Measurements from ENCODE around the gene KLHDC2.
"Not testable (repeated sequence)": the region's sequence is repeated elsewhere in the genome, so short reads cannot be mapped to it uniquely, and the experiment has no call there.

KLHDC2 gene

GRCh38 chr14:49767571-49768300, at the start of gene KLHDC2:
Gene KLHDC2 (plus strand): TSS chr14:49768153. CDS start chr14:49768469, 316 bp downstream.
- peak; percentile 82 for DNase-seq

GRCh38 chr14:49720744-49721143, 47.2 kb upstream of the KLHDC2 start:
- no peak for DNase-seq

DNA sequence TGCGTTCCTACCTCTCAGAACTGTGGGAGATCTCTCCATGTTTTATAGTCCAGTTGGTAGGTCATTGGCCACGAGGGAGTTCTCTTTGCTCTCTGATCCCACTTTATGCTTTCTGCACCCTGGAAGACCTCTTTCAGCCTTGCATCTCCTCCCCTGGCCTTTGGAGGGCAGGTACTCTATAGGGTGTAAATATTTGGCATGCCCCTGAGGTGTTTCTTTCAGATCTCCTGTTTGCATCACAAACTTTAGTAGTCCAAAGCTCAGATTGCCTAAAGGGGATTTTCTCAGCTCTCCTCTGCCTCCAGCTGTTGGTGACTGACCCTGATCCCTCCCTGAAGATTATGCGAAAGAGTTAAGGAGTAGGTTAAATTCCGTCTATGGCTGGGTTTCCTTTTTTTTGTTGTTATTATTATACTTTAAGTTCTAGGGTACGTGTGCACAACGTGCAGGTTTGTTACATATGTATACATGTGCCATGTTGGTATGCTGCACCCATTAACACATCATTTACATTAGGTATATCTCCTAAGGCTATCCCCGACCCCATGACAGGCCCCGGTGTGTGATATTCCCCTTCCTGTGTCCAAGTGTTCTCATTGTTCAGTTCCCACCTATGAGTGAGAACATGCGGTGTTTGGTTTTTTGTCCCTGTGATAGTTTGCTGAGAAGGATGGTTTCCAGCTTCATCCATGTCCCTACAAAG, 46.1 kb upstream of the KLHDC2 start:
- not testable (repeated sequence) for DNase-seq

DNA sequence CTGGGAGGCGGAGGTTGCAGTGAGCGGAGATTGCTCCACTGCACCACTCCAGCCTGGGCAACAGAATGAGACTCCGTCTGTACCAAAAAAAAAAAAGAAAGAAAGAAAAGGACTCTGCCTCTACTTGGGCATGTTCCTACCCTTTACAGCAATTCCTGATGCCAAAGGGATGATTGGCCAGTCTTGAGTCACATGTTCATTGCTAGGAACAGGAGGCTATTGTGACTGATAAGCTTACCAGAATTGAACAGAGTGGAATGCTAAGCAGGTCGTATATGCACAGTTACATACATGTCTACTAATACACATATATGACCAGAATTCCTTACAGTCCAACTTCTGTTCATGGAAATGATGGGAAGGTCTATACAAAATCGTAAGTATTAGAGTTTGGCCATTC, 40.8 kb upstream of the KLHDC2 start:
- DNase-seq, result no peak

GRCh38 chr14:49732896-49733295, 35.1 kb upstream of the KLHDC2 start:
- no peak for DNase-seq

- DNase-seq, result no peak
Observed at GRCh38 chr14:49733836-49734235, 34.1 kb upstream of the KLHDC2 start.

- DNase-seq, result not testable (repeated sequence)
Observed at GRCh38 chr14:49735669-49736068, 32.3 kb upstream of the KLHDC2 start.

DNA sequence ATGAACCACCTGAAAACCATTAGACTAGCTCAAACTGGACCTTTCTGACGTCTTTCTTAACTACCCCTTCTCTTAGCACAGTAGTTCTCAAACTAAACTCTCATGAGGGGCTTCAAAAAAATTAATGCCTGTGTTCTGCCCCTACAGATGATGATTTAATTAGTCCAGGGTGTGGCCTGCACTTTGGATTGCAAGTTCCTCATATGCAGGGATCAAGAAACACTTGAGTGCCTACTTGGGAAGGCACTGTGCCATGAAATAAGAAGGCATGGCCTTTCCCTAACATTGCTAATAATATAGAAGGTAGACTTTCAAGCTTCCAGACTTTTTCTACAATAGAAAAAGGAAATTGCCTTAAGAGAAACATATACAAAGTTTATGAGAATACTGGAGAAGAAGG, 22.8 kb upstream of the KLHDC2 start:
- DNase-seq, result no peak

DNA sequence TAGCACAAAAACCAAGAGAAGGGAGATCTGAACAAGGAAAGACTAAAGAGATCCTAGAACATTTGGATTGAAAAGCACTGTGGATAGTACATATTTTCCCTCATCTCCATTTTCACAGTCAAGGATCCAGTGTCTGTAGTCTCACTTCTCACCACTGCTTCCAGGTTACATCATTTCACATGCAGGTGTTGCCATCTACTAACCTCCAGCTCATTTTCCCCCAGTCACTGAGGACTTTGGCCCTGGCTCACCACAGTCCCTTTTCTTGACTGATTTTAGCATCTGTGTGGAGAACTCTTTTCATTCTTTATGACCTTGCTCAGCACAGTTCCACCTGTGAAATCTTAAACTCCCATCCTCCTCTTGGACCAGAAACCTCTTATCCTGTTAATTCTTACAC, 21.5 kb upstream of the KLHDC2 start:
- DNase-seq, result not testable (repeated sequence)

- no peak for DNase-seq
Observed at GRCh38 chr14:49754570-49755097, 13.3 kb upstream of the KLHDC2 start.

- DNase-seq, result no peak
Observed at GRCh38 chr14:49755378-49755777, 12.6 kb upstream of the KLHDC2 start.

- DNase-seq, result no peak
Observed at GRCh38 chr14:49761839-49762551, 6.0 kb upstream of the KLHDC2 start.

DNA sequence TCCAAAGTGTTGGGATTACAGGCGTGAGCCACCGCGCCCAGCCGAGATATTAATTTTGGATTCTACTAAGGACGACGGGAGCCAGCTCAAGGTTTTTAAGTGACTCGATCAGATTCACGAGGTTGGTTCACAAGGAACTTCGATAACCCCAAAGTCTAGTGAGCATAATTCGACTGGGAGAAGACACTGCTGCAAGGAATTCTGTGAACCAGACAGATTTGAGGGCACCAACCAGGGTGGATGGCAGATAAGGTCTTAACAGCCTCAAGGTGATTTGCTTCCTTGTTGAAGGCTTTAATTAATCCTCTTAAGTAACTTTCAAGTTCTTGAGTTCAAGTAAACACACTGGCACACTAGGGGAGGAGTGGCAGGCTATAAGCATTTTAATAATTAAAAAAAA, 1.1 kb upstream of the KLHDC2 start:
- no peak for DNase-seq

DNA sequence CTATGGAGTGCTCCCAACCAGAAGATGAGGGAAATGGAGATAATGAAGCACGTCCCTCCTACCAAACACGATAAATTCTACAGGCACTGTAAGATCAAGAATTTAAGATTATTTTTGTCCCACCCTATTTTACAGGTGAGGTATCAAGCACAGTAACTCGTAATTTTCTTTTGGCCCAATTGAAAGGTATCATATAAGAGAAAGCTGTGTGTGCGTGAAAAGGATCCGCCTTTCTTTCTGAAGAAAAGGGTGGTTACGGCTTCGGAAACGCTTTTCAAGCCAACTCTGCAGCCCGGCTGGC, 733 bp upstream of the KLHDC2 start:
- DNase-seq, result no peak

DNA sequence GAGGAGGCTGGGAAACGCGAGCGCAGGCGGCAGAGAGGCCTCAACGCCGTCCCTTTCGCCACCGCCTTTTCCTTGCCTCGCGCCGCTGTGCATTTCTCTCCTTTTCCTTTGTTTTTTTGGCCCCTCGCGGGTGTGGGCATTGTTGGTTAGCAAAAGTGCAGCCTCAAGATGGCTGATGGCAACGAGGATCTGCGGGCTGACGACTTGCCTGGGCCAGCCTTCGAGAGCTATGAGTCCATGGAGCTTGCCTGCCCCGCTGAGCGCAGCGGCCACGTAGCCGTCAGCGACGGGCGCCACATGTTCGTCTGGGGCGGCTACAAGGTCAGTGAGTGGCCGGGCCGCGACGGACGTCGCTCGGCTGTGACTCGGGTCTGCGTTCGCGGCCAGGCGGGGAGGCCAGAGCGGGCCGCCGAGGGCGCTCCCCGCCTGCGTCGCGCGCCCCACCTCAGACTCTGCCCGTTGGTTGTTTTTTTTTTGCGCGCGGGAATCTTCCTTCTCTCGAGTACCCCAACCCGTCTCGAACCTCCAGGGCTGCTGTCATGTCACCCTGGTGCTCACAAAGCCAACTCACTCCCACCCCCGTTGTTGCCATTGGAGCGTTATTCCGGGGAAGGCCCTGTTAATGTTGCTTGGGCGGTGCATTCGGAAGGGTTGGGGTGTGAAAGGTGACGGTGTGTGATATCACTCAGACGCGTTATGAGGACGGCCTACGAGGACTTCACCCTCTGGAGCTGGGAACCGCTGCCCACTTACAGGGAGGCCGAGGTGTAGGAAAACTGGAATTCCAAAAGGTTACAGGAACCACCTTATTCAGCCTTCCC, 558 bp downstream of the KLHDC2 start:
- DNase-seq, result peak; percentile 28

DNA sequence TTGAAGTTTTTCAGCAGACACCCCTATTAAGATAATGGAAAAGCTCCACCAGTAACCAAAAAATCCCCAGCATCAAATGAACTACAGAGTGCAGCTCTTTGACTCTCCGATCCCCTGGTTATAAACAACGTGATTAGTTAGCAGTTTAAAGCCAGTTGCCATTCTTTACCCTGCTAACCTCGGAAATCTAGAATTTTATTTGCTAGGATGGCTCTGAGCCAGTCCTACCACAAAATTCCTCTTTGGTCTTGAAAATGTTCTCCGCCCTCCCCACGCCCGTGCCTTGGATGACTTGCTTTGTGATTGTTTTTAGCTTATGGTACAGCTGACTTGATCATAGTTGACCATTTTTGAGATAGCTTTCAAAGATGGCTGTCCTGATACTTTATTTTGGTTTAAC, 1.2 kb downstream of the KLHDC2 start:
- DNase-seq, result no peak

- no peak for DNase-seq
Observed at GRCh38 chr14:49769581-49770211, 1.7 kb downstream of the KLHDC2 start.

DNA sequence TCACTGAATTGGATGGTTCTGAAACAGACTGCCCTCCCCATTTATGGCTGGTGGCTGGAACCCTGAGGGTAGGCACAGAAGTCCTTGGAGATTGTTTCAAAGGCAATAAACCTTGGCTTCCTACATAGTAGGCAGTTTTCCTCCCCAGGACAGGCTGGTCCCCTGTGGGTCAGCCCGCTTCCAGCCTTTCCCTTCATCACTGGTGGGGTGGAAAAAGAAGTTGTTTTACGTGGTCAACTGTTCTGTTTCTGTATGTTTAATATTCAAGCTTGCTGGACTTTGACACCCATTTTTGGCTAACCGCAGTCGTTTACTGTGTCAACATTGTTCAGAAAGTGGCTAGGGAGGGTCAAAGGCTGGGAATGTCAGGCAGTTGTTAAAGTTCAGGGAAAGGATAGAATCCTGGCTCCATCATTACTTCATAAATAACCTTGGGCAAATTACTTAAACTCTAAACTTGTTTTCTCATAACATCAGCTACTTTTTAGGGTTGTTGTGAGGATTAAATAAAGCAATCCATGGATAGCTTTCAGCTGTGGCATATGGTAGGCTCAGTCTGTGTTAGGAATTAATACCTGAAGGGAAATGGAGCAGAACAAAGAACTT, 2.4 kb downstream of the KLHDC2 start:
- DNase-seq, result no peak

DNA sequence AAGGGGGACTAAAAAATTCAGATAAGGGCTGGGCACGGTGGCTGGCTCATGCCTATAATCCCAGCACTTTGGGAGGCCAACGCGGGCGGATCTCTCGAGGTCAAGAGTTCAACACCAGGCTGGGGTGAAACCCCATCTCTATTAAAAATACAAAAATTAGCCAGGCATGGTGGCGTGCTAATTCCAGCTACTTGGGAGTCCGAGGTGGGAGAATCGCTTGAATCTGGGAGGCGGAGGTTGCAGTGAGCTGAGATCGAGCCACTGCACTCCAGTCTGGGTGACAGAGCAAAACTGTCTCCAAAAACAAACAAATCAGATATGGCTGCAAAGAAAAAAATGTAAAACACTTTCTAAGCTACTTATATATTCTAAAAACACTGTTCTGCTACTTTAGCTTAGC, 3.7 kb downstream of the KLHDC2 start:
- not testable (repeated sequence) for DNase-seq

DNA sequence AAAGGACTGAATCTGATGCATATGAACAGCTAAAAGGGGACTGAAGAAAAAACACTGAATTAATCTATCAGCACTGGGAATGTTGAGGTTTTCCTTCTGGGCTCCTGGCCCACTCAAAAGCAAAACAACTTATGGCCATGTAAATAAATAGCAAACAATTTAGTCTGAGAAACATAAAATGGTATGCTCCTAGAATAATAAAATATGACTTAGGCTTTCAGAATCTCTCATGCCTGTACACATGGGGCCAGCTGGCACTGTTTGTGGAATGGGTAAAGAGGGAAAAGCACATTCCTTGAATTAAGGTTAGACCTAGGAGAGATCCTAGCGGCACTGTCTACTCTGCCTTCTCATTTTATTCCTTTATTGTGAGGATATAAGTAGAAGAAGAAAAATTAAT, 6.2 kb downstream of the KLHDC2 start:
- DNase-seq, result no peak

DNA sequence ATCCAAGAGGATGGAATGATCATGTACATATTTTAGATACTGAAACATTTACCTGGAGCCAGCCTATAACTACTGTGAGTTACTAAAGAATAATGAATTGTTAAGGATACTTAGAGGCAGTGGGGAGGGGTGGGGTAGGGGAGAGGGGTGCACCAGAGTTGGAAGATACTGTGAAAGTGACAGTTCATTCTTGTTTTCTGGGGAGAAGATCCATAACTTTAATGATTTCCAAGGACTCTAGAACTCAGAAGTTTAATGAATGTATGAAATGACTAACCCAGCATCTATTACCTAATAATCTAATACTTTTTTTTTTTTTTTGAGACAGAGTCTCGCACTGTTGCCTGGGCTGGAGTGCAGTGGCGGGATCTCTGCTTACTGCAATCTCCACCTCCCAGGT, 10.5 kb downstream of the KLHDC2 start:
- no peak for DNase-seq

DNA sequence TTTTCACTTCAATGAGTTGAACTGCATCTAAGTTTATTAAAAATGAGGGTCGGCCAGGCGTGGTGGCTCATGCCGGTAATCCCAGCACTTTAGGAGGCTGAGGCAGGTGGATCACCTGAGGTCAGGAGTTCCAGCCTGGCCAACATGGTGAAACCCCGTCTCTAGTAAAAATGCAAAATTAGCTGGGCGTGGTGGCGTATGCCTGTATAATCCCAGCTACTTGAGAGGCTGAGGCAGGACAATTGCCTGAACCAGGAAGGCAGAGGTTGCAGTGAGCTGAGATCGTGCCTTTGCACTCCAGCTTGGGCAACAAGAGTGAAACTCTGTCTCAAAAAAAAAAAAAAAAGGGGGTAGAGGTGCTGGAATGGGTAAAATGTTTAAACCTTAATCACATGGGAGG, 13.1 kb downstream of the KLHDC2 start:
- not testable (repeated sequence) for DNase-seq

Data from activated CD4-positive, alpha-beta T cell treated with anti-CD3 and anti-CD28 coated beads for 1 hour (primary cell).